H1 (cell line): ENCODE data around the gene C2. TPM values are rescaled to one million over a fixed set of nuclear protein-coding genes. Genes with fewer than 3 reads are reported as not detected.

Source experiments
- CTCF ChIA-PET: fragments of 300-600 bp; sonication (Branson Sonifier 250); formaldehyde crosslinking; loops from one replicate; lab custom pipeline; 2021; ENCODE audit not compliant: partially characterized antibody; lab: Charles Lee
- POLR2A ChIA-PET: fragments of 300-600 bp; sonication (Branson Sonifier 250); formaldehyde crosslinking; loops from one replicate; lab custom pipeline; 2021; ENCODE audit warnings: inconsistent platforms; ENCODE audit not compliant: partially characterized antibody; lab: Charles Lee
- DNase-seq, 2 experiments: peaks; one replicate each; pipeline versions ENCODE4 v3.0.0 to v3.0.0-alpha.2; 2010 to 2022; ENCODE audit warnings: low spot score in 2 of 2, low read depth in 1 of 2, mixed read lengths in 1 of 2
- FAIRE-seq: peaks from 2 replicates; lab custom pipeline; 2011; peaks lifted over from hg19 to GRCh38; lab: Jason Lieb, UNC
- H2AFZ ChIP-seq: 2 replicates; pipeline ENCODE4 v1.8.1; 2012; ENCODE audit warnings: low read length, inconsistent platforms
- H2AK5ac ChIP-seq: 2 replicates; pipeline ENCODE4 v1.6.1; 2013; ENCODE audit warnings: low read depth, low read length
- H2BK120ac ChIP-seq: replicated peaks from 2 replicates; pipeline ENCODE3; 2013; ENCODE audit warnings: low read depth, low read length, inconsistent platforms
- H2BK12ac ChIP-seq: 2 replicates; pipeline ENCODE4 v1.6.1; 2013; ENCODE audit warnings: low read depth, low read length
- H2BK15ac ChIP-seq: 2 replicates; pipeline ENCODE4 v1.6.1; 2013; ENCODE audit warnings: low read length
- H2BK20ac ChIP-seq: 2 replicates; pipeline ENCODE4 v1.6.1; 2013; ENCODE audit warnings: low read length
- H2BK5ac ChIP-seq: 2 replicates; pipeline ENCODE4 v1.6.1; 2013; ENCODE audit warnings: low read depth, low read length
- H3K14ac ChIP-seq: 2 replicates; pipeline ENCODE4 v1.6.1; 2013; ENCODE audit warnings: inconsistent platforms; ENCODE audit not compliant: insufficient read length
- H3K18ac ChIP-seq: 2 replicates; pipeline ENCODE4 v1.6.1; 2013; ENCODE audit warnings: low read length; ENCODE audit errors: extremely low read depth
- H3K23ac ChIP-seq: 2 replicates; pipeline ENCODE4 v1.6.1; 2013; ENCODE audit warnings: inconsistent platforms; ENCODE audit not compliant: insufficient read length
- H3K23me2 ChIP-seq: 2 replicates; pipeline ENCODE4 v1.6.1; 2013; ENCODE audit warnings: low read depth, low read length
- H3K27ac ChIP-seq: 2 replicates; pipeline ENCODE4 v1.6.1; 2011; ENCODE audit warnings: low read depth, low read length, inconsistent platforms
- H3K27me3 ChIP-seq, 4 experiments: replicated peaks in 1 of 4; 1 replicate in 1 of 4; 2 replicates in 3 of 4; pipeline versions ENCODE4 v1.6.1 to v1.8.1; 2011 to 2013; ENCODE audit warnings: low read length in 3 of 4, mild to moderate bottlenecking in 3 of 4, inconsistent platforms in 2 of 4, mixed read lengths in 2 of 4, moderate library complexity in 1 of 4; ENCODE audit not compliant: control insufficient read depth in 3 of 4, insufficient read depth in 3 of 4; ENCODE audit errors: extremely low read depth in 1 of 4
- H3K36me3 ChIP-seq, 4 experiments: 2 replicates each; pipeline versions ENCODE4 v1.6.1 to v1.8.1; 2011 to 2013; ENCODE audit warnings: mild to moderate bottlenecking in 4 of 4, low read length in 3 of 4, moderate library complexity in 2 of 4, control low read depth in 1 of 4, inconsistent platforms in 1 of 4; ENCODE audit not compliant: insufficient read depth in 4 of 4, control insufficient read depth in 2 of 4
- H3K4ac ChIP-seq: replicated peaks from 2 replicates; pipeline ENCODE3; 2013; ENCODE audit warnings: low read length, low read depth, mixed read lengths, inconsistent platforms; ENCODE audit not compliant: insufficient read length
- H3K4me1 ChIP-seq, 4 experiments: replicated peaks in 1 of 4; 1 replicate in 1 of 4; 2 replicates in 3 of 4; pipeline versions ENCODE4 v1.6.1 to v1.8.1; 2011 to 2013; ENCODE audit warnings: low read length in 3 of 4, inconsistent platforms in 2 of 4, mixed read lengths in 1 of 4; ENCODE audit not compliant: insufficient read depth in 4 of 4, control insufficient read depth in 3 of 4
- H3K4me2 ChIP-seq, 2 experiments: 2 replicates each; pipeline versions ENCODE4 v1.6.1 to v1.8.1; 2011 to 2013; ENCODE audit warnings: low read depth in 2 of 2, low read length in 2 of 2, control low read depth in 1 of 2, inconsistent platforms in 1 of 2, mild to moderate bottlenecking in 1 of 2; ENCODE audit not compliant: insufficient read depth in 1 of 2
- H3K4me3 ChIP-seq, 4 experiments: fragments of 200-600, 300-600 bp in 1 of 4; sonication (generic), shearing (Covaris generic), sonication (Bioruptor Twin) in 1 of 4; 2 replicates each; pipeline versions ENCODE4 v1.5.1 to v1.8.1; 2011 to 2016; ENCODE audit warnings: low read length in 4 of 4, low read depth in 3 of 4, control low read depth in 2 of 4, inconsistent platforms in 2 of 4, mild to moderate bottlenecking in 2 of 4, mixed read lengths in 1 of 4, moderate library complexity in 1 of 4; ENCODE audit not compliant: insufficient read depth in 2 of 4; ENCODE audit errors: extremely low read depth in 1 of 4
- H3K56ac ChIP-seq: replicated peaks from 2 replicates; pipeline ENCODE3; 2013; ENCODE audit warnings: low read depth, mild to moderate bottlenecking, mixed read lengths, low read length, inconsistent platforms; ENCODE audit not compliant: insufficient read length
- H3K79me1 ChIP-seq: 2 replicates; pipeline ENCODE4 v1.6.1; 2013; ENCODE audit warnings: low read depth, low read length, control low read depth
- H3K79me2 ChIP-seq, 2 experiments: 2 replicates each; pipeline versions ENCODE4 v1.6.1 to v1.8.1; 2012 to 2013; ENCODE audit warnings: low read length in 2 of 2, mild to moderate bottlenecking in 2 of 2, inconsistent platforms in 1 of 2; ENCODE audit not compliant: insufficient read depth in 2 of 2, control insufficient read depth in 1 of 2
- H3K9ac ChIP-seq, 4 experiments: replicated peaks in 1 of 4; 1 replicate in 1 of 4; 2 replicates in 3 of 4; pipeline versions ENCODE4 v1.6.1 to v1.8.1; 2011 to 2013; ENCODE audit warnings: low read depth in 3 of 4, low read length in 3 of 4, control low read depth in 2 of 4, mild to moderate bottlenecking in 2 of 4, moderate library complexity in 2 of 4, inconsistent platforms in 1 of 4; ENCODE audit errors: extremely low read depth in 1 of 4
- H3K9me3 ChIP-seq, 2 experiments: 2 replicates each; pipeline versions ENCODE4 v1.6.1 to v1.8.1; 2012 to 2013; ENCODE audit warnings: mild to moderate bottlenecking in 2 of 2, moderate library complexity in 2 of 2, control low read depth in 1 of 2, inconsistent platforms in 1 of 2, low read depth in 1 of 2, low read length in 1 of 2, mixed read lengths in 1 of 2; ENCODE audit not compliant: insufficient read depth in 2 of 2
- H4K20me1 ChIP-seq, 2 experiments: replicated peaks in 1 of 2; 2 replicates each; pipeline versions ENCODE3 to v1.8.1; 2011 to 2013; ENCODE audit warnings: inconsistent platforms in 2 of 2, low read length in 2 of 2, mild to moderate bottlenecking in 1 of 2; ENCODE audit not compliant: insufficient read depth in 2 of 2, control insufficient read depth in 1 of 2
- H4K5ac ChIP-seq: 2 replicates; pipeline ENCODE4 v1.6.1; 2013; ENCODE audit warnings: low read length, low read depth, mixed read lengths, inconsistent platforms; ENCODE audit not compliant: insufficient read length
- H4K8ac ChIP-seq: 2 replicates; pipeline ENCODE4 v1.8.0; 2013; ENCODE audit warnings: mild to moderate bottlenecking, moderate library complexity, low read length, inconsistent platforms; ENCODE audit not compliant: insufficient read depth; ENCODE audit errors: extremely low read depth
- H4K91ac ChIP-seq: replicated peaks from 2 replicates; pipeline ENCODE3; 2013; ENCODE audit warnings: low read length, mixed read lengths, inconsistent platforms; ENCODE audit not compliant: insufficient read length
- SUZ12 ChIP-seq: fragments of 200-600 bp; sonication (generic); IDR thresholded peaks from 2 replicates; pipeline ENCODE4 v1.6.1; 2012; ENCODE audit warnings: mild to moderate bottlenecking, inconsistent platforms, low read length, moderate library complexity, mixed read lengths
- WGBS, 2 experiments: shearing (Covaris generic) in 1 of 2; methylation state at CpG; one replicate each; pipeline versions ENCODE4 v1.1.6 to v1.1.7; 2013 to 2015; ENCODE audit warnings: low lambda C conversion rate in 2 of 2, mixed read lengths in 2 of 2, inconsistent platforms in 1 of 2, low coverage in 1 of 2, missing lambda C conversion rate in 1 of 2; ENCODE audit not compliant: insufficient replicate concordance in 2 of 2, insufficient coverage in 1 of 2, insufficient read length in 1 of 2; ENCODE audit errors: extremely low coverage in 1 of 2, missing lambda C conversion rate in 1 of 2; 5-methylcytosine and 5-hydroxymethylcytosine counted together
- polyA plus RNA-seq, 7 experiments: library from polyadenylated mRNA; depleted of rRNA in 3 of 7; stranded (reverse) in 5 of 7; unstranded in 2 of 7; fragments of >200 nt in 5 of 7; fragments of 200-250 nt in 2 of 7; gene quantifications; 1 replicate in 5 of 7; 2 replicates in 1 of 7; 4 replicates in 1 of 7; pipeline versions ENCODE4 v1.2.1 to v1.2.3, GENCODE V29; 2011 to 2013; ENCODE audit warnings: missing spikeins in 2 of 7, mixed read lengths in 2 of 7
- total RNA-seq: library from RNA; stranded (reverse); fragmentation: NEBNext Ultra II Directional; extraction: Animal tissue kit (Norgen Biotek cat#: 25700); gene quantifications from 2 replicates; pipeline ENCODE4 v1.2.1, GENCODE V29; 2021

Gene C2
- total and polyA plus RNA-seq, 2 of the 8 experiments (the other 6 are each of a cell fraction or from before 2014, with no cell fraction given), result 0.26 to 0.38 TPM

- no peak overlapping the region for H2BK15ac ChIP-seq
- H3K4me3 ChIP-seq, result no peak overlapping the region
- H3K56ac ChIP-seq, result no peak overlapping the region
- H3K23me2 ChIP-seq, result peaks cover 11% of the 10 kb centered on the region
- no peak overlapping the region for H3K14ac ChIP-seq
- DNase-seq (no peak), FAIRE-seq (no peak)
- no peak overlapping the region for H3K9ac ChIP-seq
- no peak overlapping the region for H2BK5ac ChIP-seq
- H3K9me3 ChIP-seq, result no peaks in the 10 kb centered on the region
- H3K27ac ChIP-seq, result no peak overlapping the region
- no peak overlapping the region for H4K91ac ChIP-seq
- no peak overlapping the region for H2BK12ac ChIP-seq
- no peak for TF ChIP-seq SUZ12
- no peak overlapping the region for H2BK120ac ChIP-seq
- H3K79me1 ChIP-seq, result peaks cover 4% of the 10 kb centered on the region; the same call in 1 of the 2 replicates
- H2AK5ac ChIP-seq, result no peak overlapping the region
- no peak overlapping the region for H3K4me2 ChIP-seq
- WGBS, 2 experiments, result 94% methylated on average over 3 of the region's 3 CpGs; no CpG with 5 or more reads in 1 of the 2 experiments
- peaks cover 0 to 6% (median 3%) of the 10 kb centered on the region in 4 experiments; a peak in 4 of 7 replicates for H3K4me1 ChIP-seq
- ChIA-PET POLR2A (interaction anchor here (0.6 to 15.3 kb wide), 2 partner anchors 12 to 13 kb away, joined by 3 to 279 read pairs; partner anchors contain the start of genes NELFE and SKIC2), CTCF (interaction anchor here (10.2 kb wide), 1 partner anchor 16 kb away, joined by 84 read pairs; no protein-coding TSS in a partner anchor)
- H2AFZ ChIP-seq, result no peak overlapping the region
- H3K4ac ChIP-seq, result no peak overlapping the region
- H4K20me1 ChIP-seq, result peaks cover 0 to 3% of the 10 kb centered on the region in 2 experiments
- no peak overlapping the region for H4K8ac ChIP-seq
- H3K36me3 ChIP-seq, result peaks cover 13 to 51% (median 41%) of the 10 kb centered on the region in 4 experiments
- no peaks in the 10 kb centered on the region; a peak in 1 of 7 replicates for H3K27me3 ChIP-seq
- peaks cover 0 to 2% of the 10 kb centered on the region in 2 experiments; a peak in 1 of 4 replicates for H3K79me2 ChIP-seq
- H3K18ac ChIP-seq, result no peak overlapping the region
- no peak overlapping the region for H4K5ac ChIP-seq
- H2BK20ac ChIP-seq, result no peak overlapping the region
- no peak overlapping the region for H3K23ac ChIP-seq
Measured at GRCh38 chr6:31967926-31968320, 40.4 kb downstream of the C2 start.
